Heart right ventricle (tissue), 16 donors: Measurements from ENCODE around the gene FOXD2. TPM values are rescaled to one million over a fixed set of nuclear protein-coding genes. Genes with fewer than 3 reads are reported as not detected.
"Not testable (repeated sequence)": the region's sequence is repeated elsewhere in the genome, so short reads cannot be mapped to it uniquely, and the experiment has no call there.

Experiments used
- ATAC-seq, 8 donors: fragments of 200-7000 bp; cut with Tn5 transposase; one replicate each; pipeline ENCODE4 v1.9.1; 2020; ENCODE audit warnings: mild to moderate bottlenecking in 8 of 8, moderate library complexity in 8 of 8, moderate number of reproducible peaks in 1 of 8
- DNase-seq, 2 donors: peaks; one replicate each; pipeline ENCODE4 v3.0.0-alpha.2; 2020
- H3K27ac ChIP-seq, 10 donors: fragments of 200-600 bp; sonication (generic) in 2 of 10; one replicate each; pipeline versions ENCODE4 v1.5.0 to v1.8.0; 2020 to 2022; ENCODE audit warnings: mild to moderate bottlenecking in 3 of 10
- H3K27me3 ChIP-seq, 7 donors: fragments of 200-600 bp; one replicate each; pipeline ENCODE4 v1.8.0; 2021 to 2022; ENCODE audit warnings: mild to moderate bottlenecking in 2 of 7
- H3K36me3 ChIP-seq, 9 donors: fragments of 200-600 bp; sonication (generic) in 1 of 9; one replicate each; pipeline versions ENCODE4 v1.5.0 to v1.8.0; 2020 to 2022; ENCODE audit warnings: mild to moderate bottlenecking in 2 of 9
- H3K4me1 ChIP-seq, 9 donors: fragments of 200-600 bp; sonication (generic) in 1 of 9; one replicate each; pipeline versions ENCODE4 v1.5.0 to v1.8.0; 2020 to 2022; ENCODE audit warnings: mild to moderate bottlenecking in 4 of 9
- H3K4me3 ChIP-seq, 10 donors: fragments of 200-600 bp; sonication (generic) in 2 of 10; one replicate each; pipeline versions ENCODE4 v1.5.0 to v1.8.0; 2020 to 2022; ENCODE audit warnings: mild to moderate bottlenecking in 7 of 10, moderate library complexity in 2 of 10
- H3K9me3 ChIP-seq, 11 donors: fragments of 200-600 bp in 10 of 11; sonication (generic) in 2 of 11; one replicate each; pipeline versions ENCODE4 v1.5.0 to v1.8.0; 2013 to 2022; ENCODE audit warnings: mild to moderate bottlenecking in 2 of 11, control low read depth in 1 of 11, moderate library complexity in 1 of 11
- WGBS, 2 donors: extraction: QIAGEN DNeasy Blood & Tissue Kit; methylation state at CpG; one replicate each; pipeline ENCODE4 v1.1.7; 2013; ENCODE audit warnings: inconsistent platforms in 1 of 2; 5-methylcytosine and 5-hydroxymethylcytosine counted together
- intact Hi-C, 10 donors: fragments of 100-400 bp; cut with DNase I; formaldehyde crosslinking; loops; one replicate each; pipeline versions ENCODE4 v1.11.1 to v1.14.2; 2022
- polyA plus RNA-seq, 2 donors: library from polyadenylated mRNA; stranded (reverse); fragments of 200-250 nt; gene quantifications; one replicate each; pipeline ENCODE4 v1.2.3, GENCODE V29; 2013
- total RNA-seq, 10 donors: library from RNA; stranded (reverse); fragmentation: NEBNext Ultra II Directional in 3 of 10; extraction: Animal tissue kit (Norgen Biotek cat#: 25700) in 3 of 10; gene quantifications; one replicate each; pipeline versions ENCODE4 v1.2.1 to v1.2.4, GENCODE V29; 2021 to 2023
- TF ChIP-seq, protein P1 (sequence below), 9 donors: fragments of 200-600 bp; sonication (generic) in 2 of 9; IDR thresholded peaks; one replicate each; pipeline versions ENCODE4 v1.5.0 to v1.8.0; 2021 to 2022; ENCODE audit warnings: antibody characterized with exemption in 9 of 9, mild to moderate bottlenecking in 5 of 9, moderate library complexity in 1 of 9
- donor health status: Arrhythmogenic right ventricular cardiomyopathy.
- donor health status: ischemic (EF 13 %, LVEDD 7.1; RV severe dilation, severe dysfunction).
- donor health status: healthy with polysubstance abuse.
- donor health status: DM: no; HTN: yes; CAD: no.
- donor health status: DM: no; HTN: no; CAD: no.
- donor health status: ischemic (EF 25% LVEDD 6.9; RV normal size, moderate dysfunction).
- donor health status: ischemic (EF 25% LVEDD 5.7; RV mildly dilated, moderate dysfunction).
- donor health status: healthy.
- donor health status: DM: yes; HTN: yes; CAD: no.
- donor health status: Ischemic cardiomyopathy.
- donor health status: ischemic (EF 35%, LVEDD 5.7; RV mildly dilated, moderate dysfunction).
- donor health status: nonischemic (EF 11% LVEDD 7.7; RV severe dilation, severe dysfunction).
- donor health status: DM: yes; HTN: yes; CAD: no.
- donor health status: PGD.
- donor health status: ischemic (EF 29% LVEDD 5.4; RV normal size, mild dysfunction).
- donor health status: nonischemic (EF 23%, LVEDD 6.1; RV moderate dilation, normal function).

Gene FOXD2
- total and polyA plus RNA-seq, 12 donors: 0.01 to 0.14 (median 0.05) TPM; not detected in 7

DNA sequence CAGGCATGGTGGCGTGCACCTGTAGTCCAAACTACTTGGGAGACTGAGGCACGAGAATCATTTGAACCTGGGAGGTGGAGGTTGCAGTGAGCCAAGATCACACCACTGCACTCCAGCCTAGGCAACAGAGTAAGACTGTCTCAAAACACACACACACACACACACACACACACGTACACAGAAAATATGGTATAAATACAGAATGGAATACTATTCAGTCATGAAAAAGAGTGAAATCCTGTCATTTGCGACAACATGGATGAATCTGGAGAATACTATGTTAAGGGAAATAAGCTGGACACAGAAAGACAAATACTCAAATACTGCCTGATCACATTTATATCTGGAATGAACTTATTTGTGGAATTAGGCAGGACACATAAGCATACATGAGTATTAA lies 18.4 kb downstream of the FOXD2 start:
- Histone ChIP-seq H3K9me3 (no peaks in the 10 kb centered on the region), H3K4me1 (no peaks in the 10 kb centered on the region), H3K36me3 (no peaks in the 10 kb centered on the region), H3K4me3 (no peak overlapping the region), H3K27me3 (peaks cover 0 to 99% (median 85%) of the 10 kb centered on the region in 7 donors), H3K27ac (no peak overlapping the region)
- DNase-seq (no peak), ATAC-seq (no peak)
- TF ChIP-seq, protein P1, sequence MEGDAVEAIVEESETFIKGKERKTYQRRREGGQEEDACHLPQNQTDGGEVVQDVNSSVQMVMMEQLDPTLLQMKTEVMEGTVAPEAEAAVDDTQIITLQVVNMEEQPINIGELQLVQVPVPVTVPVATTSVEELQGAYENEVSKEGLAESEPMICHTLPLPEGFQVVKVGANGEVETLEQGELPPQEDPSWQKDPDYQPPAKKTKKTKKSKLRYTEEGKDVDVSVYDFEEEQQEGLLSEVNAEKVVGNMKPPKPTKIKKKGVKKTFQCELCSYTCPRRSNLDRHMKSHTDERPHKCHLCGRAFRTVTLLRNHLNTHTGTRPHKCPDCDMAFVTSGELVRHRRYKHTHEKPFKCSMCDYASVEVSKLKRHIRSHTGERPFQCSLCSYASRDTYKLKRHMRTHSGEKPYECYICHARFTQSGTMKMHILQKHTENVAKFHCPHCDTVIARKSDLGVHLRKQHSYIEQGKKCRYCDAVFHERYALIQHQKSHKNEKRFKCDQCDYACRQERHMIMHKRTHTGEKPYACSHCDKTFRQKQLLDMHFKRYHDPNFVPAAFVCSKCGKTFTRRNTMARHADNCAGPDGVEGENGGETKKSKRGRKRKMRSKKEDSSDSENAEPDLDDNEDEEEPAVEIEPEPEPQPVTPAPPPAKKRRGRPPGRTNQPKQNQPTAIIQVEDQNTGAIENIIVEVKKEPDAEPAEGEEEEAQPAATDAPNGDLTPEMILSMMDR (IDR thresholded peaks at IDR 0.05): no peak
- intact Hi-C loops: no loop called here
- 70 to 84% methylated on average over 4 of the region's 4 CpGs for WGBS, 2 donors

- H3K4me3 ChIP-seq, H3K27ac ChIP-seq, H3K36me3 ChIP-seq, intact Hi-C loops, DNase-seq, H3K4me1 ChIP-seq, ATAC-seq, H3K9me3 ChIP-seq: not testable (repeated sequence)
- 75 to 81% methylated on average over 9 to 16 of the region's 16 CpGs for WGBS, 2 donors
- H3K27me3 ChIP-seq: peaks cover 0 to 99% (median 85%) of the 10 kb centered on the region in 7 donors
Measured at GRCh38 chr1:47457547-47457946, 19.7 kb downstream of the FOXD2 start.

DNA sequence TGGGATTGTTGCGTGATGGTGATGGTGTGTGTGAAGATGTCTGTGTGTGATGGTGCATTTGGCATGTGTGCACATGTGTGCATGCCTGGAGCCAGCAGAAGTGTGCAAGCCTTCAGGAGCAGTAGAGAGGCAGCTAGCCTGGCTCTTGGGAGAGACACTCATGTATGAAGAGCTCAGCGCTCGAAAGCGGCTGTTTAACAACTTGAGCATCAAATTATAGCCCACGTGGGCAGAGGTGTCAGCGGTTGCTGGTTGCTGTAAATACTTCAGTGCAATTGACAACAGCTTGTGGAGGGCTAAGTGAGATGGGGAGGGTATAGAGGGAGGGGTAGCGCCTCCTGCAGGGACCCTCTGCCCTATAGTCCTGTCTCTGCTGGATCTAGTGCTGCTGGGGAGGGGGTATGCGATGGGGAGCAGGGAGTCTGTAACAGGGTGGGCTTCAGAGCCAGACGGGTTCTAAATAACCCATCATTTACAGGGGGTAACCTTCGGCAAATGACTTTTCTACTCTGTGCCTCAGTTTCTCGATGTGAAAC lies 21.5 kb downstream of the FOXD2 start:
- H3K36me3 ChIP-seq: no peaks in the 10 kb centered on the region
- TF ChIP-seq, protein P1 (IDR thresholded peaks at IDR 0.05): no peak
- H3K4me3 ChIP-seq: no peak overlapping the region
- no peaks in the 10 kb centered on the region for H3K9me3 ChIP-seq
- H3K4me1 ChIP-seq: no peaks in the 10 kb centered on the region
- intact Hi-C loops: no loop called here
- peaks cover 0 to 100% (median 84%) of the 10 kb centered on the region in 7 donors for H3K27me3 ChIP-seq
- ATAC-seq: no peak
- no peak overlapping the region for H3K27ac ChIP-seq
- 26 to 27% methylated on average over 11 of the region's 11 CpGs for WGBS, 2 donors
- DNase-seq: no peak

- intact Hi-C loops: no loop called here
- Histone ChIP-seq H3K4me3 (no peak overlapping the region), H3K27me3 (peaks cover 0 to 93% (median 88%) of the 10 kb centered on the region in 7 donors), H3K9me3 (no peaks in the 10 kb centered on the region), H3K4me1 (no peaks in the 10 kb centered on the region), H3K36me3 (no peaks in the 10 kb centered on the region), H3K27ac (no peak overlapping the region)
- TF ChIP-seq, protein P1 (IDR thresholded peaks at IDR 0.05): no peak
- 16 to 19% methylated on average over 5 of the region's 5 CpGs for WGBS, 2 donors
- DNase-seq: no peak
- ATAC-seq: no peak
Measured at GRCh38 chr1:47460040-47460439, 22.2 kb downstream of the FOXD2 start.

DNA sequence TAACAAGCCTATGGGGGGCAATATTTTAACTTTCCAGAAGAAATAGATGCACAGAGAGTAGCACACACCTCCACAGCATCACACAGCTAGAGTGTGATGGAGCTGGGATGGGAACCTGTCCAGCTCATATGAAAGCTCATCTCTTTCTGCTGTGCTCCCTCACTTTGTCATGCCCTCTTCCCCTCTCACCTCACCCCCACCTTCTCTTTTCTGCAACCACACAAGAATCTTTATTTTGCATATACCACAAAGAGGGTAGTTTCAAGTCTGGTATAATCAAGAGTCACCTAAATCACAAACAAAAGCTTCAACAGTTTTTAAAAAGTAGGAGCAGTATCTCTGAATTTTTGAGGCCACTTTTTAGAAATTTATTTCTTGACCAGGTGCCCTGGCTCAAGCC lies 22.6 kb downstream of the FOXD2 start:
- no peak overlapping the region for H3K4me3 ChIP-seq
- TF ChIP-seq, protein P1 (IDR thresholded peaks at IDR 0.05): no peak
- intact Hi-C loops: no loop called here
- no peaks in the 10 kb centered on the region for H3K36me3 ChIP-seq
- peaks cover 0 to 89% (median 84%) of the 10 kb centered on the region in 7 donors for H3K27me3 ChIP-seq
- no peak overlapping the region for H3K27ac ChIP-seq
- no peak for ATAC-seq
- no peak for DNase-seq
- H3K9me3 ChIP-seq: no peaks in the 10 kb centered on the region
- no peaks in the 10 kb centered on the region for H3K4me1 ChIP-seq
